Measurements from ENCODE around the gene LHFPL3.

- TF ChIP-seq CREB1 (IDR thresholded peaks at IDR 0.05; ENCODE audit: low read depth), result no peak
- no peak for TF ChIP-seq USF1 (IDR thresholded peaks at IDR 0.05)
- TF ChIP-seq REST (IDR thresholded peaks at IDR 0.05; ENCODE audit: low read depth), result no peak
- TF ChIP-seq EP300 (IDR thresholded peaks at IDR 0.05; ENCODE audit: borderline replicate concordance), result no peak
Observed at GRCh38 chr7:104789780-104790179, 461.4 kb downstream of the LHFPL3 start.

Data from Ishikawa (cell line).